Measurements from ENCODE around the gene EPB42. TPM values are rescaled to one million over a fixed set of nuclear protein-coding genes. Genes with fewer than 3 reads are reported as not detected.
"Not testable (repeated sequence)": the region's sequence is repeated elsewhere in the genome, so short reads cannot be mapped to it uniquely, and the experiment has no call there.

Gene EPB42
- total RNA-seq, 1 donor from 2014 or later, result not detected

GRCh38 chr15:43168192-43169107 is 52.4 kb downstream of the EPB42 start:
- Histone ChIP-seq H3K4me3 (no peak overlapping the region), H3K27me3 (no peaks in the 10 kb centered on the region), H3K27ac (peak overlapping the region; percentile 55 to 57), H3K36me3 (peaks cover 27 to 37% of the 10 kb centered on the region in 2 donors), H3K9me3 (no peaks in the 10 kb centered on the region), H3K4me1 (peaks cover 0 to 9% of the 10 kb centered on the region in 2 donors)
- intact Hi-C loops (cut with DNase I), result no loop called here
- TF ChIP-seq CTCF (IDR thresholded peaks at IDR 0.05), result no peak
- no peak for DNase-seq (ENCODE audit: low spot score in 2 of 2)

- H3K4me3 ChIP-seq; DNase-seq (ENCODE audit: low spot score in 2 of 2); H3K9me3 ChIP-seq; H3K27me3 ChIP-seq; H3K27ac ChIP-seq; H3K4me1 ChIP-seq; intact Hi-C loops (cut with DNase I): not testable (repeated sequence)
- peaks cover 28 to 34% of the 10 kb centered on the region in 2 donors for H3K36me3 ChIP-seq
Observed at GRCh38 chr15:43167261-43167660, 53.6 kb downstream of the EPB42 start.

GRCh38 chr15:43165801-43166325 is 55.0 kb downstream of the EPB42 start:
- H3K27ac ChIP-seq, result no peak overlapping the region
- H3K9me3 ChIP-seq, result no peaks in the 10 kb centered on the region
- peaks cover 0 to 9% of the 10 kb centered on the region in 2 donors for H3K4me1 ChIP-seq
- H3K27me3 ChIP-seq, result no peaks in the 10 kb centered on the region
- no peak for TF ChIP-seq CTCF (IDR thresholded peaks at IDR 0.05)
- intact Hi-C loops (cut with DNase I), result no loop called here
- H3K4me3 ChIP-seq, result no peak overlapping the region
- DNase-seq (ENCODE audit: low spot score in 2 of 2), result no peak
- H3K36me3 ChIP-seq, result peaks cover 37 to 40% of the 10 kb centered on the region in 2 donors

- Histone ChIP-seq H3K36me3 (peaks cover 43 to 76% of the 10 kb centered on the region in 2 donors), H3K27ac (no peak overlapping the region), H3K9me3 (no peaks in the 10 kb centered on the region), H3K4me1 (no peaks in the 10 kb centered on the region), H3K27me3 (no peaks in the 10 kb centered on the region), H3K4me3 (no peak overlapping the region)
- intact Hi-C loops (cut with DNase I), result no loop called here
- no peak for DNase-seq (ENCODE audit: low spot score in 2 of 2)
- no peak for TF ChIP-seq CTCF (IDR thresholded peaks at IDR 0.05)
Observed at GRCh38 chr15:43153269-43153668, 67.5 kb downstream of the EPB42 start.

- Histone ChIP-seq H3K36me3 (peaks cover 38 to 77% of the 10 kb centered on the region in 2 donors), H3K9me3 (no peaks in the 10 kb centered on the region), H3K27ac (no peak overlapping the region), H3K27me3 (no peaks in the 10 kb centered on the region), H3K4me1 (no peaks in the 10 kb centered on the region), H3K4me3 (no peak overlapping the region)
- no peak for DNase-seq (ENCODE audit: low spot score in 2 of 2)
- intact Hi-C loops (cut with DNase I), result no loop called here
- no peak for TF ChIP-seq CTCF (IDR thresholded peaks at IDR 0.05)
Observed at GRCh38 chr15:43151688-43152087, 69.1 kb downstream of the EPB42 start.

Data from ascending aorta (tissue), 2 donors.